PFSK-1 (cell line): ENCODE results near the gene TNFRSF1A.

Experiments
- FOXP2 ChIP-seq: optimal IDR thresholded peaks from 2 replicates; pipeline ENCODE3; 2011; ENCODE audit warnings: borderline replicate concordance, control low read depth, inconsistent platforms; ENCODE audit not compliant: insufficient read depth; ENCODE audit errors: extremely low read length, extremely low read depth
- POLR2AphosphoS5 ChIP-seq: IDR thresholded peaks from 2 replicates; pipeline ENCODE4 v1.6.1; 2012; ENCODE audit warnings: low read depth, mild to moderate bottlenecking, control low read depth, low read length, moderate library complexity
- REST ChIP-seq, 2 experiments: IDR thresholded peaks; 2 replicates each; pipeline versions ENCODE4 v1.6.1 to v1.8.0; 2011 to 2012; ENCODE audit warnings: low read depth in 2 of 2, low read length in 2 of 2, control low read depth in 1 of 2, inconsistent platforms in 1 of 2, mild to moderate bottlenecking in 1 of 2, moderate library complexity in 1 of 2; ENCODE audit not compliant: insufficient read depth in 1 of 2
- SIN3A ChIP-seq: IDR thresholded peaks from 2 replicates; pipeline ENCODE4 v1.6.1; 2012; ENCODE audit warnings: mild to moderate bottlenecking, low read length, moderate library complexity, borderline replicate concordance; ENCODE audit not compliant: insufficient read depth
- TAF1 ChIP-seq: IDR thresholded peaks from 2 replicates; pipeline ENCODE4 v1.6.1; 2012; ENCODE audit warnings: low read length, control low read depth, borderline replicate concordance; ENCODE audit not compliant: insufficient read depth

The TNFRSF1A gene

GRCh38 chr12:6294156-6295093 is 47.5 kb downstream of the TNFRSF1A start:
- TF ChIP-seq FOXP2 (no peak), POLR2AphosphoS5 (no peak), SIN3A (no peak), REST (IDR thresholded peaks at IDR 0.05; ENCODE audit: insufficient read depth in 1 of 2, low read depth in 2 of 2, low read length in 2 of 2) (no peak), TAF1 (no peak)

- TF ChIP-seq SIN3A = no peak
- no peak for TF ChIP-seq TAF1
- no peak for TF ChIP-seq POLR2AphosphoS5
- no peak for TF ChIP-seq FOXP2
- TF ChIP-seq REST (IDR thresholded peaks at IDR 0.05; ENCODE audit: insufficient read depth in 1 of 2, low read depth in 2 of 2, low read length in 2 of 2) = no peak
These were observed 49.3 kb downstream of the TNFRSF1A start for GRCh38 chr12:6292606-6293005.

- TF ChIP-seq REST (IDR thresholded peaks at IDR 0.05; ENCODE audit: insufficient read depth in 1 of 2, low read depth in 2 of 2, low read length in 2 of 2) (no peak), POLR2AphosphoS5 (no peak), SIN3A (no peak)
These were observed 53.6 kb downstream of the TNFRSF1A start for GRCh38 chr12:6288235-6288634.

GRCh38 chr12:6285532-6286306 is 56.2 kb downstream of the TNFRSF1A start:
- TF ChIP-seq SIN3A = no peak
- no peak for TF ChIP-seq TAF1
- no peak for TF ChIP-seq REST (IDR thresholded peaks at IDR 0.05; ENCODE audit: insufficient read depth in 1 of 2, low read depth in 2 of 2, low read length in 2 of 2)
- no peak for TF ChIP-seq FOXP2
- TF ChIP-seq POLR2AphosphoS5 = no peak
